NCI-H82 treated with DMSO at 0.1 percent for 48 hours (cell line): ENCODE measurements around the gene C10orf88.
"Not testable (repeated sequence)": the region's sequence is repeated elsewhere in the genome, so short reads cannot be mapped to it uniquely, and the experiment has no call there.

Experiments used
- DNase-seq: peaks from one replicate; lab custom pipeline; 2025; ENCODE audit not compliant: unreplicated experiment; lab: John Stamatoyannopoulos, UW

C10orf88 gene

DNA sequence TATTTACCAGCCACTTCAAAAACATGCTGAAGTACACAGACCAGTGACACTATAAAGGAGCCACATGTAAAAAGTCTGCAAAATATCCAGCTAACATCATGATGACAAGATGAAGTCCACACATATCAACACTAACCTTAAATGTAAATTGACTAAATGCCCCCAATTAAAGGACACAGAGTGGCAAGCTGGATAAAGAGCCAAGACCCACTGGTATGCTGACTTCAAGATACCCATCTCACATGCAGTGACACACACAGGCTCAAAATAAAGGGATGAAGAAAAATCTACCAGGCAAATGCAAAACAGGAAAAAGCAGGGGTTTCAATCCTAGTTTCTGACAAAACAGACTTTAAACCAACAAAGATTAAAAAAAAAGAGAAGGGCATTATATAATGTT, 12.9 kb upstream of the C10orf88 start:
- DNase-seq = no peak

DNA sequence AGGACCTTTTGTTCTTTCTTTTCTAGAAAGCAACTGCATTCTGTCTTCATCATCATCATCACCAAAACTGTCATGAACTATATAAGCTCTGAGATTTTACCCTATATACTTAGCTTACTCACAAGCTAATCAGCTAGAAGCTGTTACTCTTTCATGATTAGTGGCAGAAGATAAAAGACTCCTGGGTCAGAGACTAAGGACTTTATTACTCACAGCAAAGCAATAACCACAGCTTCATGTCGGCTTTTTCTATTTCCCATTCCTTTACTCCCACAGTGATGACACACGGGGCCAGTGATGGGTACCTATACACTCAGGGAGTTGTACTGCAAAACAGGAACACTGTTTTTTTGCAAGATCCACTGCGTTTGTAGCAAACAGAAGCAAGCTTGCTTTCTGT, 8.4 kb upstream of the C10orf88 start:
- DNase-seq = no peak

DNA sequence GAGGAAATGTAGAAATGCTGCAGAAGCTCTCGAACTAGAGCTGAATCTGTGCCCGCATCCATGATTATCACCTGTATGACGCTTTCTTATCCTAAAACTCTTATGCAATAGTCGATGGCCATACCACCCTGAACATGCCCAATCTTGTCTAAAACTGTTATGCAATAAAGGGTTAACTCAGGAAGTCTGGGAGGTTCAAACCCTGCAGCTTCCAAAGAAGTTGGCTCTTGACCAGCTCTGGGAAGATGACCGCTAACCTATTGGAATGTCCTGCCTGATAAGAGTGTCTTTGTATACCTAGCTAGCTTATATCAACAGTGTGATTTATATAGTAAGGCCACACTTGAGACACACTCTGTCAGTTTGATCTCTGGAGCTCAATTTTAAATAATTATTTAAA, 3.4 kb upstream of the C10orf88 start:
- no peak for DNase-seq

DNA sequence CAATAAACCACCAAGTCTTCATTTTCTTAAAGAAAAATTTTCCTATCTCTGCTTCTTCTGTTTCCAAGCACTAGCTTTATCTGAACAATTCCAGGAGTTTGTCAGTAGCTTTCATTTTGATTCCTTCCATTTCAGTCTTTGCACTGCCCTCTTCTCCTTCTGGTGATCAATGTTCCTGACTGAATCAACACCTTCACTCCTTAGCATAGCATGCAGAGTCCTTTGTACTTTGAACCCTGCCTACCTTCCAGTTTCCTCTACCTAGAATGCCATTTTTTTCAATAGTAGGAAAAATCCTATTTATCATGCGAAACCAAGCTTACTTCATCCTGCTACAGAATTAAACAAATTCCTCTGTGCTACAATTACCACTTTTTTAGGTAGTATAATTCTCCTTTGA, 1.9 kb upstream of the C10orf88 start:
- DNase-seq = no peak

DNA sequence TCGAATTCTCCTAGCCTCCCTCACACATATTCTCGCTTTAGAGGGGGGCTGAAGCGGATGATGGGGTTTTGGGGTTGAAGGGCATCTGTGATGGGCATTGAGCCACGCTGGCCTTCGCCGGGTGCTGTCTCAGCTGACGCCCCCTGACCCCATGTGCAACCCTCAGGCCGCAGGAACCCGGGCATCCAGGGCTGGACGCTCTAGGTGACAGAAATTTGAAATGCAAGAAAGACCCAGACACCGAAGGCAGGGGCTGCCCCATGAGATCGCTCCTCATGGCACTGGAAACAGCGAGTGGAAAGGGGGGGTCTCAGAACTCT, 664 bp upstream of the C10orf88 start:
- no peak for DNase-seq

DNA sequence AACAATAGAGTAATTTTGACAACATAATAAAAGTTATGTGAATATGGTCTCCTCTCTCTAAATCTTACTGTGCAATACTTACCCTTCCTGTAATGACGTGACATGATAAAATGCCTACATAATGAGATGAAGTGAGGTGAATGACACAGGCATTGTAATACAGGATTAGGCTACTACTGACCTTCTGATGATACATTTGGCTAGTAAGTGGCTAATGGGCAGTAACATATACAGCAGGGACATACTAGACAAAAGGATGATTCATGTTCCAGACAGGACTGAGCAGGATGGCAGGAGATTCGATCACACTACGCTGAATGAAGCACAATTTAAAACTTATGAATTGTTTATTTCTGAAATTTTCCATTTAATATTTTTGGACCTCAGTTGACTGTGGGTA, 4.7 kb downstream of the C10orf88 start:
- no peak for DNase-seq

DNA sequence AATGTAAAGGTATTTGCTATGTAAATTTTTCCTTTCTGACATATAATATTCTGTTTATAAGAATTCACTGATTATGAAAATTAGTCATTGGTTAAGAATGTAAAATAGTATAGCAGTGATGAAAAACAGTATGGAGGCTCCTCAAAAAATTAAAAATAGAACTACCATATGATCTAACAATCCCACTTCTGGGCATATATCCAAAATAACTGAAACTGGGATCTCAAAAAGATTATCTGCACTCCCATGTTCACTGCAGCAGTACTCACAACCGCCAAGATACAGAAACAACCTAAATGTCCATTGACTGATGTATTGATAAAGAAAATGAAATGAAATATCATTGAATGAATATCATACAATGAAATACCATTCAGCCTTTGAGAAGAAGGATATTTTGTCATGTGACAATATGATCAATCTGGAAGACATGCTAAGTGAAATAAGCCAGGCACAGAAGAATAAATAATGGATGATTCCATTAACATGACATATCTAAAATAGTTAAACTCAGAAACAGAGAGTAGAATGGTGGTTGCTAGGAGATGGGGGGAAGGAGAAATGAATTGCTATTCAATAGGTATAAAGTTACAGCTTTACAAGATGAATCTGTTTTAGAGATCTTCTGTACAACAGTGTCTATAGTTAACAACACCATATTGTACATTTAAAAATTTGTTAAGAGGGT, 14.0 kb downstream of the C10orf88 start:
- DNase-seq = no peak

DNA sequence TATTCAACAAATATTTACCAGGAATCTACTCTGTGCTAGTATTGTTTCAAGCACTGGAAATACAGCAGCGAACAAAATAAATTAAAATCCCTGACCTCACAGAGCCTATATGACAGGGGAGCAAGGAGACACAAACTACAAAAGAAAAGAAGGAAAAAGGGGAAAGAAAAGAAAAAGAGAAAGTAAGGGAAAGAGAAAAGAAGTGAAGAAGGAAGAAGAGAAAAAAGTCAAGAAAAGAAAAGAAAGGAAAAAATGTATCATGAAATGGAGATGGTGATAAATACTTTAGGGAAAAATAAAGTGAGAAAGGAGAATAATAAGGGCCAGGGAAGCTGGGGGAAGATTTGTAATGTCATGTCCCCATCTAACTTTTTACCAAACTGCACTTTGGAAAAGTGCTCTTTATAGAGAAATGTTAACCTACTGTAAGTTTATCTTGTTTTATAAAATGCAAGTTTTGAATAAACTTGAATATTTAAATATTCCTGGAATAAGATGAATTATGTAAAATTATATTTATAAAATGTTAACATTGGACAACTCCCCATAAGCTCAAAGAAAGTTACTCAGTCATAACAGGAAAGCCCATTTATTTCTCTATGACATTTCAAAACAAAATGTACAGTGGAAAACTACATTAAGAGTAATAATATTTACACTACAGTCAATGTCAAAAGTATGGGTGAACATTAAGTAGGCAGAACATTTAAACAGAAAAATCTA, 14.7 kb downstream of the C10orf88 start:
- no peak for DNase-seq

DNA sequence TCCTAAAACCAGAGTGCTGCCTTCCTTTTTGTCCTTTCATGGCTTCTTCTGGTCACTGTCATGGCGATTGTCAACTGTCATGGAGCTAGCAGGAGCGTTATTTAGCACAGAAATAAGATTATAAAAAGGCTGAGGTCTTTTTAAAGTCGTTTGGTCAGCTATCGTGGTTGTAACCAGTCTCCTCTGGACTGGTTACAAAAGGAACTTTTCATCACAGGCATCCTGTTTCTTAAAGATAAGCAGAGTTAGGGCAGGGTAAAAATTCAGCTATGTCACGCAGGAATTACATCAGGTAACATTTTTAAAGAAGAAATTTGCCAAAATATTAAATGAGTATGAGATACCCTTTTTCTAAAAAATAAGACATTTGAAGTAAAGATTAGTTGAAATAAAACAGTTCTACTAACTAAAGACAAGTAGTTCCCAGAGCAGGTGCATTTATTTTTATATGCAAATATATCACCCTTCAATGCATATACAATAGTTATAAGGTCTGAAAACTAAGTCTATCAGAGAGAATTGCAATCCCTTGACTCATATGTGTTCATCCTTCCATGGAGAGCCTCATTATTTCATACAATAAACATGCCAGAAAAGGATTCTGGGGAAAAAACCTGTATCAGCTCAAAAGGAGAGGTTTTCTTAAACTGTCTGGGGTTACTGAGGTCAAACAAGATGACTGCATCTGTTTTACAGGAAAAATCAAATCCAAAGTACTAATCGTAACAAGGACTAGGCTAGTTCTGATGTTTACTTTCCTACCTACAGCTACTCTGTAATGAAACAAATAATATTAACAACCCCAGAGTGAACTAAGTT, 22.7 kb downstream of the C10orf88 start:
- no peak for DNase-seq

DNA sequence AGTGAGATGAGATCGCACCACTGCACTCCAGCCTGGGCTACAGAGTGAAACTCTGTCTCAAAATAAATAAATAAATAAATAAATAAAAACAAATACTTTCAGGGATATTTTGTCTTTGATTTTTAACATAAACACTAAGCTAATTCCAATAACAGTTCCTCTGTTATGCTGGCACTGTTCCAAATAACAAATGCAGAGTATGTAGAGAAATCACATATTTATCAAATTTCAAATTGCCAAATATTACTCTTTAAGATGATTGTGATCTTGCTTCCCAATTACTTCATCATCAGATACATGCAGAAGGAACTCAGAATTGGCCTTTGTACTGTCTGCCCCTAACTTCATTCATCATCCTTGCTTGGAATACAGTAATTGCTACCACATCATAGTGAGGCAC, 23.9 kb downstream of the C10orf88 start:
- no peak for DNase-seq

DNA sequence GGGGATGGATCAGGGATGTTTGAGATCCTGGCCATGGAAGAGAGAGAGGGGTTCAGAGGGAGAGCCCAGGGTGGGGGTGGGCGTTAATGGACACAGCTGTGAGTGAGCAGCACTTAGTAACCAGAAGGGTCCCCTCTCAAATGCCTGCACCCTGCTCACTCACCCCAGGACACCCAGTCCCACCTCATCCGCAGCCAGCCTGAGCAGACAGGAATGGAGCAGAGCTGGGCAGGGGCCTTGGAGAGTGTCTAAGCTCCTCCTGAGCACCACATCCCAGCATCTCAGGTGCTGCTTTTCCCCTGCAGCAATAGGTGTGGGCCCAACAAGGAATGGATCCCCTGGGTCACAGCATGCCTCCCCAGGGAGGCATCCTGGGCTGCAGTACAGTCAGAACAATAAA, 38.3 kb downstream of the C10orf88 start:
- no peak for DNase-seq

DNA sequence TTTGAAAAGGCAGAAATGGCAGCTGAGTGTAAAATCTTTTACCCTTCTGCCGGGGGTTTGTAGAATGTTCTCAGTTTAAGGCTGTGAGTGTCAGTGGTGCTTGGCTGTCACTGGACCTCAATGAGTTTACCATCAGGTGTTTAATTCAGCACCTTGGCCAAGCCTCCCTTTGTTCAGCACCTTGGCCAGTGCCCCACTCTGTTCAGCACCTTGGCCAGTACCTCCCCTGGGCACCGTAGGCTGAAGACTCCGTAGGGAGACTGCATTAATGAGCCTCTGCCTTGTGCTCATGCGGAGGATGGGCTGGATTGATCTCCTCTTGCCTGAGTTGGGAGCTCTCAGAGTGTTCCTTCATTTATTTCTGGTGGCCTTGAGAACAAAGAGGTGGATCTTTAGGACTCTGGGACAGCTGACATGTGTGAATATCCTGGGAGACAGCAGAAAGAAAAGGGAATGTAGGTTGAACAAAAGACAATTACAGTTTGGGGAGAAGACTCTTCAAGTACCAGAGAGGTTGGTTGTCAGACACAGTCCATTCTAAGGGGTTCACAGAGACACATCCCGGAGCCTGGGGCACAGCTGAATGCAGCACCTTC, 42.0 kb downstream of the C10orf88 start:
- DNase-seq = no peak

DNA sequence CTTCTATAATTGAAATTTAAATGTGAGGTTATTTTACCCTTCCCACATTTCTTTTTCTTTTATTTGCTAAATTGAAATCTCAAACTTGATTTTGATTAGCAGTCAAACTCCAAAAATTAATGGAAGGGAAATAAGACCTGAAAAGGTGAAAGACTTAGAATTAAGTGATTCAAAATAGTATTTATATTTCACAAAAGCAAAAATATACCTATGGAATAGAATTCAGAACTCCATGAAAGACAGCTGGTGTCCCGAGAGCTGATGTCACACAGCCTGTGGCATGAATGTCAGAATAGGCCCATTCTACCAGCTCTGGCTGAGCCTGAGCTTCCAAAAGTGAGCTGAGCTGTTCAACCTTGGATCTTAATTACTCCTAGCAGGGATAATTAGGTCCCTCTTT, 43.7 kb downstream of the C10orf88 start, which contains the start of gene FAM24A:
Gene FAM24A, plus strand, starts transcription at position 301 of the 400 bp plus-strand sequence. CDS start 1,025 bp downstream, outside the sequence.
- no peak for DNase-seq

DNA sequence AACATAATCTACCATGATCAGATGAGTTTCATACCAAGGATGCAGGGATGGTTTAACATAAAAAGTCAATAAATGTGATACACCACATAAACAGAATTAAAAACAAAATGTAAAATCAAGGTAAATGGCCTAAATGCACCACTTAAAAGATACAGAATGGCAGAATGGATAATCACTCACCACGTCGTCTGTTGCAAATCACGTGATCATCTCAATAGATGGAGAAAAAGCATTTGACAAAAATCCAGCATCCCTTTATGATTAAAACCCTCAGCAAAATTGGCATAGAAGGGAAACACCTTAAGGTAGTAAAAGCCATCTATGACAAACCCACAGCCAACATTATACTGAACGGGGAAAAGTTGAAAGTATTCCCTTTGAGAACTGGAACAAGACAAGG, 50.2 kb downstream of the C10orf88 start:
- not testable (repeated sequence) for DNase-seq

DNA sequence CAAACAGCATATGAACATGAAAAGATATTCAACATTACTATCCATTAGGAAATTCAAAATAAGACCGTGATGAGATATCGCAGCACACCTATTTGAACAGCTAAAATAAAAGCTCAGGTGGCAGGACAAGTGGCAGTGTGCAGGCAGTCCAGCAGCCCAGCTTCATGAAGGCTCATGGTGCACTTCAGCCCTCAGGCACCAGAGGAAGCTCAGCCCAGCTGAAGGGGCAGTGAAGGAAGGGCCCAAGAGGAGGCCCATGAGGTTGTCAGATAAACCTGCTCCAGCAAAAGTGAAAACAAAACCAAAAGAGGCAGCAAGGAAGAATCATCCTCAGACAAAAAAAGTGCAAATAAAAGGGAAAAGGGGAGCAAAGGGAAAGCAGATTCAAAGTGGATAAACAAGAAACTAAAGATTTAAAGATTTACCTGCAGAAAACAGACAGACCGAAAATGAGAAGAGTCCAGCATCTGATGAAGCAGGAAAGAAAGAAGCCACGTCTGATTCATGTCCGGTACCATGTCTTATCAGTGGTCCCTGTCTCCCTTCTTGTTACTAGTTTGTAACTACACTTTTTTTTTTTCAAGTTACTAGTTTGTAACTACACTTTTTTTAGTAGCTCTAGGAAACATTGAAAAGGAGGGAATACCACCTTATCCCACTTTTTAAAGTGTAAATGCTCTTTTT, 59.6 kb downstream of the C10orf88 start:
- no peak for DNase-seq

DNA sequence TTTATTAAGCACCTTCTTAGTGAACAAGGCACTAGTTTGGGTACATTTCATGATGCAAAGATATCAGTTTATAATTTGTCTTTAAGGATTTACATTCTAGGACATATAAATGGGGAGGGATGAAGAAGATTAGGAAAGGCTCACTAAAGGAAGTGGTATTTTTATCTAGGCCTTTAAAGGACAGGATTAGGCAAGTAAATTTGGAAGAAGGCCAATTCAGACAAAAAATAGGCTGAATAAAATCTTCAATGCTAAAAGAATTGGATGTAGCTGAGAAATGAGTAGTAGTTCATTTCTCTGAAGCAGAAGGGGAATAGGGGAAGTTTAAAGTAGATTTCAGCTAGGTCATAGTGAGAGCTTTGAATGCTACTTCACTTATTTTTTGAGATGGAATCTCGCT, 69.9 kb downstream of the C10orf88 start:
- no peak for DNase-seq

DNA sequence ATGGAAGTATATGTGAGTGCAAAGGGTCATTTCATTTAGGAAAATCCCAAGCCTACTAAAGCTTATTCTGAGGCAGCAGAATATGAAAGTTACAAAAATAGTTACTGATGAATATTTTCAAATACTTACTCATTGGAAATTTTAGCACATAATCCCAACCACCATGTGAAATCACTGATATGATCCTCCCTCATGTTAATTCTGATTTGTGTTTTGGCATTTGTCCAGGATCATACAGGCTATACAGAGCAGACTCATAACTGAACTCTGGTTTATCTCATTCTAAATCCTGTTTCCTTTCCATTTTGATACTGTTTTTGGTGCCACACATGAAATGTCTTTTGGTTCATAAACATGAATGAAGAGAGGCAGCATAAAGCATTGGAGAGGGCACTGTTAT, 71.3 kb downstream of the C10orf88 start:
- DNase-seq = no peak
